ENCODE measurements around the gene NIP7. TPM values are rescaled to one million over a fixed set of nuclear protein-coding genes. Genes with fewer than 3 reads are reported as not detected.

NIP7 gene
- total RNA-seq, 2 experiments from 2014 or later: 30.7 to 39.5 TPM

GRCh38 chr16:69310653-69311532, 28.7 kb upstream of the NIP7 start, which contains the start of gene VPS4A:
TSS of gene VPS4A (plus strand) at chr16:69311350. CDS start at chr16:69311512, 162 bp downstream.
- ATAC-seq (ENCODE audit: low read depth): peak; percentile 97
- H3K36me3 Mint-ChIP-seq: peaks cover 17% of the 10 kb centered on the region
- H3K4me3 Mint-ChIP-seq: peak within 1 kb of the TSS; percentile 99
- POLR2A ChIA-PET: interaction anchor here (0.6 to 3.1 kb wide), 5 partner anchors 19 to 467 kb away, joined by 3 to 19 read pairs (median 3); partner anchors contain the start of gene PDF
- peaks cover 3% of the 10 kb centered on the region for H3K27me3 Mint-ChIP-seq
- DNase-seq: peak; percentile 100
- peaks cover 19% of the 10 kb centered on the region for H3K4me1 Mint-ChIP-seq
- H3K27ac Mint-ChIP-seq: peak within 1 kb of the TSS; percentile 98
- no peaks in the 10 kb centered on the region for H3K9me3 Mint-ChIP-seq

- POLR2A ChIA-PET: interaction anchor here (0.8 to 3.1 kb wide), 5 partner anchors 11 to 467 kb away, joined by 3 to 19 read pairs (median 3); partner anchors contain the start of gene PDF
- H3K4me3 Mint-ChIP-seq: peak overlapping the region; percentile 99
- peaks cover 19% of the 10 kb centered on the region for H3K4me1 Mint-ChIP-seq
- peaks cover 3% of the 10 kb centered on the region for H3K27me3 Mint-ChIP-seq
- H3K27ac Mint-ChIP-seq: peak overlapping the region; percentile 98
- DNase-seq (no peak), ATAC-seq (ENCODE audit: low read depth) (peak; percentile 68)
- no peaks in the 10 kb centered on the region for H3K9me3 Mint-ChIP-seq
- peaks cover 17% of the 10 kb centered on the region for H3K36me3 Mint-ChIP-seq
Observed at GRCh38 chr16:69311533-69312387, 27.8 kb upstream of the NIP7 start.

DNA sequence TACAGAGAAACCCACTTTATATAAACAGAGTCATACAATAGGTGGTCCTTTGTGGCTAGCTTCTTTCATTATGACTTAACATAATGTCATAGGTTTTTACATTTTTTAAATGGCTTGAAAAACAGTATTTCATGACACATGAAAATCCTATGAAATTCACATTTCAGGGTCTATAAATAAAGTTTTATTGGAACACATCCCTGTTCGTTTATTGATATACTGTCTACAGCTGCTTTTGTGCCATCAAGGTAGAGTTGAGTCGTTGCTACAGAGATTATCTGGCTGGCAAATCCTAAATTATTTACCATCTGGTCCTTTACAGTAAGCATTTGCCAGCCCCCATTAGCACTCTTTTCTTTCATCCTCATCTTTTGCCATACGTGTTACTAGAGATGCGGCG, 26.1 kb upstream of the NIP7 start:
- H3K27ac Mint-ChIP-seq: peak overlapping the region; percentile 45

GRCh38 chr16:69314534-69314933, 25.0 kb upstream of the NIP7 start:
- DNase-seq (no peak), ATAC-seq (ENCODE audit: low read depth) (no peak)
- POLR2A ChIA-PET: no interaction called here
- H3K4me1 Mint-ChIP-seq: peaks cover 20% of the 10 kb centered on the region
- no peak overlapping the region for H3K4me3 Mint-ChIP-seq
- H3K36me3 Mint-ChIP-seq: peaks cover 15% of the 10 kb centered on the region
- no peaks in the 10 kb centered on the region for H3K27me3 Mint-ChIP-seq
- H3K27ac Mint-ChIP-seq: no peak overlapping the region
- H3K9me3 Mint-ChIP-seq: no peaks in the 10 kb centered on the region

More for the DNA sequence above, 26.1 kb upstream of the NIP7 start:
- Mint-ChIP-seq H3K36me3 (peaks cover 17% of the 10 kb centered on the region), H3K27me3 (no peaks in the 10 kb centered on the region), H3K4me1 (peaks cover 19% of the 10 kb centered on the region), H3K9me3 (no peaks in the 10 kb centered on the region), H3K4me3 (peak overlapping the region; percentile 68)
- POLR2A ChIA-PET: no interaction called here
- ATAC-seq (ENCODE audit: low read depth) (no peak), DNase-seq (no peak)

GRCh38 chr16:69315486-69316311, 23.9 kb upstream of the NIP7 start:
- DNase-seq: peak; percentile 20
- Mint-ChIP-seq H3K4me1 (peaks cover 15% of the 10 kb centered on the region), H3K27me3 (no peaks in the 10 kb centered on the region), H3K27ac (no peak overlapping the region), H3K4me3 (no peak overlapping the region), H3K36me3 (peaks cover 16% of the 10 kb centered on the region), H3K9me3 (no peaks in the 10 kb centered on the region)
- ATAC-seq (ENCODE audit: low read depth): no peak
- POLR2A ChIA-PET: interaction anchor here (1.0 kb wide), 1 partner anchor 13 kb away, joined by 3 read pairs; no protein-coding TSS in a partner anchor

- Mint-ChIP-seq H3K9me3 (no peaks in the 10 kb centered on the region), H3K27ac (no peak overlapping the region), H3K36me3 (peaks cover 18% of the 10 kb centered on the region), H3K4me3 (no peak overlapping the region), H3K27me3 (no peaks in the 10 kb centered on the region), H3K4me1 (peaks cover 15% of the 10 kb centered on the region)
- POLR2A ChIA-PET: no interaction called here
- DNase-seq: peak; percentile 18
- ATAC-seq (ENCODE audit: low read depth): no peak
Observed at GRCh38 chr16:69316595-69317034, 23.0 kb upstream of the NIP7 start.

- no peak for ATAC-seq (ENCODE audit: low read depth)
- DNase-seq: peak; percentile 19
- Mint-ChIP-seq H3K9me3 (no peaks in the 10 kb centered on the region), H3K27me3 (no peaks in the 10 kb centered on the region), H3K27ac (no peak overlapping the region), H3K4me3 (no peak overlapping the region), H3K4me1 (peaks cover 7% of the 10 kb centered on the region), H3K36me3 (peaks cover 16% of the 10 kb centered on the region)
- POLR2A ChIA-PET: interaction anchor here (0.8 kb wide), 1 partner anchor 10 kb away, joined by 4 read pairs; no protein-coding TSS in a partner anchor
Observed at GRCh38 chr16:69318177-69318910, 21.2 kb upstream of the NIP7 start.

DNA sequence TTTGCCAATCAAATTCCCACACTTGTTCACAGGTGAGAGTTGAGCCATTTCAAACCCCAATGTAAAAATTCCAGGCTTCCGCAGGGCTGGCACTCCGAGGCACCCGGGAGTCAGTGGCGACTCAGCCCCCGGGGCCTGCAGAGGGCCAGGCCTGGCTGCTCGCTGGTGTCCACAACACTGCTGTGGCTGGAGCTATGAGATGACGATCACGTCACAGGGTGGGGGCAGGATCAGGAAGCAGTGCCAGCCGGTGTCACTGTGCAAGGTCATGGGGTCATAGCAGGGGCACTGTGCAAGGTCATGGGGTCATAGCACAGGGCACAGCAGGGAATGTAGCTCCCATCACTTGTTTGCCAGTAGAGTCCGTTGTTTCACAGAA, 20.7 kb upstream of the NIP7 start:
- no peaks in the 10 kb centered on the region for H3K9me3 Mint-ChIP-seq
- POLR2A ChIA-PET: no interaction called here
- H3K4me1 Mint-ChIP-seq: peaks cover 4% of the 10 kb centered on the region
- ATAC-seq (ENCODE audit: low read depth) (no peak), DNase-seq (peak; percentile 25)
- H3K36me3 Mint-ChIP-seq: peaks cover 12% of the 10 kb centered on the region
- H3K4me3 Mint-ChIP-seq: no peak overlapping the region
- no peaks in the 10 kb centered on the region for H3K27me3 Mint-ChIP-seq
- H3K27ac Mint-ChIP-seq: no peak overlapping the region

DNA sequence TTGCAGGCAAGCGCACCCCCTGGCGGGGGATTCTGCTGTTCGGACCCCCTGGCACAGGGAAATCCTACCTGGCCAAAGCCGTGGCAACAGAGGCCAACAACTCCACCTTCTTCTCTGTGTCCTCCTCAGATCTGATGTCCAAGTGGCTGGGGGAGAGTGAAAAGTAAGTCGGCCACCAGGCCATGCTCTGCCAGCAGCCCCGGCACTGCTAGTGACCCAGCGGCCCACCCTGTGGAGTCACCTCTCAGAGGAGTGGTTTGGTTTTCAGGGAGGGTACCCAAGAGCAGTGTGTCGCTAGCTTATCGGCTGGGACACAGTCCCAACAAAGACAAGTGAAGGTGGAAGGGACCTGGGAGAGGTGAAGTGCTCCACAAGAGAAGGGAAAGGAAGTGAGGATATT, 20.2 kb upstream of the NIP7 start:
- Mint-ChIP-seq H3K27me3 (no peaks in the 10 kb centered on the region), H3K27ac (no peak overlapping the region), H3K4me3 (no peak overlapping the region), H3K4me1 (peaks cover 4% of the 10 kb centered on the region), H3K36me3 (peaks cover 9% of the 10 kb centered on the region), H3K9me3 (no peaks in the 10 kb centered on the region)
- no peak for ATAC-seq (ENCODE audit: low read depth)
- no peak for DNase-seq
- POLR2A ChIA-PET: no interaction called here

- H3K9me3 Mint-ChIP-seq: no peaks in the 10 kb centered on the region
- DNase-seq (peak; percentile 21), ATAC-seq (ENCODE audit: low read depth) (no peak)
- H3K27ac Mint-ChIP-seq: no peak overlapping the region
- H3K36me3 Mint-ChIP-seq: peaks cover 9% of the 10 kb centered on the region
- no peaks in the 10 kb centered on the region for H3K27me3 Mint-ChIP-seq
- no peak overlapping the region for H3K4me3 Mint-ChIP-seq
- H3K4me1 Mint-ChIP-seq: peaks cover 4% of the 10 kb centered on the region
- POLR2A ChIA-PET: no interaction called here
Observed at GRCh38 chr16:69319826-69320739, 19.5 kb upstream of the NIP7 start.

DNA sequence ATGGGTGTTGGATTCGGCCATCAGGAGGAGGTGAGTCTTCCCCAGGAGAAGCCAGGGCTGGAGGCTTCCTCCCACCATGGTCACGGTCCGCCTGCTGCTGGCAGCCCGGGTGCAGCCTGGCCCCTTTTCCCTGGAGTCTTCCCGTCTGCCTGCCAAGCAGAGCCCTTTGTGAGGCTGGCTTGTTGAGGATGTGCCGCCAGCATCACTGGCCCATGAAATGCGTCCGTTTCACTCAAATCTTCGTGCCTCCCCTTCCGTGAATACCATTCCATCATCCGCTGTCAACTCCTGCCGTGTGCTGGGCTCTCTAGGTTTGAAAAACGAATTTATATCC, 18.9 kb upstream of the NIP7 start:
- H3K4me3 Mint-ChIP-seq: no peak overlapping the region
- POLR2A ChIA-PET: no interaction called here
- H3K9me3 Mint-ChIP-seq: no peaks in the 10 kb centered on the region
- H3K27ac Mint-ChIP-seq: no peak overlapping the region
- no peaks in the 10 kb centered on the region for H3K27me3 Mint-ChIP-seq
- peaks cover 4% of the 10 kb centered on the region for H3K4me1 Mint-ChIP-seq
- ATAC-seq (ENCODE audit: low read depth): no peak
- H3K36me3 Mint-ChIP-seq: peaks cover 11% of the 10 kb centered on the region
- DNase-seq: no peak
